Natural killer cell treated with Interleukin-12 subunit alpha and Interleukin-12 subunit beta and Interleukin-15 and Interleukin-18, amount 100 ng/mL, for 72 hours (primary cell): ENCODE measurements around the gene ZNRF2. TPM values are rescaled to one million over a fixed set of nuclear protein-coding genes. Genes with fewer than 3 reads are reported as not detected.

ENCODE experiments used
- ATAC-seq, 2 donors: fragments of 150-1000 bp; cut with Tn5 transposase in 1 of 2; sonication (Bioruptor Pico), chemical (Tn5 transposase) in 1 of 2; 2 replicates each; pipeline ENCODE4 v1.10.0; 2021
- DNase-seq: peaks from one replicate; pipeline ENCODE4 v3.0.0; 2022; ENCODE audit warnings: low spot score
- H3K27ac Mint-ChIP-seq, 2 donors: 1 replicate in 1 of 2; 2 replicates in 1 of 2; pipeline ENCODE4 v1.8.0; 2022; ENCODE audit warnings: mixed read lengths in 2 of 2, mild to moderate bottlenecking in 1 of 2, moderate library complexity in 1 of 2
- H3K27me3 Mint-ChIP-seq, 2 donors: 1 replicate in 1 of 2; 2 replicates in 1 of 2; pipeline ENCODE4 v1.8.0; 2022; ENCODE audit warnings: mixed read lengths in 2 of 2
- H3K36me3 Mint-ChIP-seq: one replicate; pipeline ENCODE4 v1.8.0; 2022; ENCODE audit warnings: mixed read lengths
- H3K4me1 Mint-ChIP-seq, 2 donors: 1 replicate in 1 of 2; 2 replicates in 1 of 2; pipeline ENCODE4 v1.8.0; 2022; ENCODE audit warnings: low read depth in 2 of 2, mixed read lengths in 2 of 2, mild to moderate bottlenecking in 1 of 2
- H3K4me3 Mint-ChIP-seq: one replicate; pipeline ENCODE4 v1.8.0; 2022; ENCODE audit warnings: mixed read lengths
- H3K9me3 Mint-ChIP-seq: 2 replicates; pipeline ENCODE4 v1.8.0; 2022; ENCODE audit warnings: mixed read lengths
- total RNA-seq, 2 donors: library from RNA; stranded (reverse); gene quantifications; one replicate each; pipeline ENCODE4 v1.2.3, GENCODE V29; 2022

Gene ZNRF2
- total RNA-seq, 2 donors from 2014 or later = 10.4 to 12.3 TPM

DNA sequence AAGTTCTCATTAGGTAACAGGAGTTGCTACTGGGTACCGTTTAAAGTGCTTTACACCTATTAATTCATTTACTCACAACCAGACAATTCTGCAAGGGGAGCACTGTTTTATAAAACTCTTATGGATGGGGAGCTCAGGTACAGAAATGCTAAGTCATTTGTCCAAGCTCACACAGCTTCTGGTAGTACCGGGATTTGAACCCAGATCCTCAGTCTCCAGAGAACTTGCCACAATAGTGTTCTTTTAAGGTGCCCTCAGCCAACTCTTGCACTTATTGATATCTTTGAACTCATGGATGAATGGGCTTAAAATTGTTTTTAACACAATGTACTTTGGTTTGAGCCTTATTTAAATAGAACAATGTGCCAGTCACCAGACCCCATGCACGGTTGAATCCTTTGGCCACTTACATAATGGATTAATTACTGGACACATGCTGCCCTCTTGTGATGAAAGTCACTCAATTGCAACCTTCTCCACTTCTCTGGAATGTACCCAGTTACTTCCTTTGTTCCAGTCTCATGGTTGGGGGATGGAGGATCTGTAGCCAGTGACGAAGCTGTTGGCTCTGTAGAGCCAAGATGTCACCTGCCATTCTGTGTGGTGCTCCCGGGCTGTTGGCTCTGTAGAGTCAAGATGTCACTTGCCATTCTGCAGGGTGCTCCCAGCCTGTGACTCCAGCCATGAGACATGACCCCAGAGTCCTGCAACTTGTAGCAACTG is 128.5 kb downstream of the ZNRF2 start:
- Mint-ChIP-seq H3K36me3 (no peaks in the 10 kb centered on the region), H3K27ac (no peak overlapping the region), H3K4me3 (no peak overlapping the region), H3K9me3 (no peaks in the 10 kb centered on the region), H3K4me1 (peaks cover 0 to 12% of the 10 kb centered on the region in 2 donors), H3K27me3 (no peaks in the 10 kb centered on the region)
- DNase-seq = no peak
- peak in 1 of 2 donors; percentile 62 for ATAC-seq

GRCh38 chr7:30413864-30414263 is 129.5 kb downstream of the ZNRF2 start:
- Mint-ChIP-seq H3K4me3 (no peak overlapping the region), H3K9me3 (no peaks in the 10 kb centered on the region), H3K27me3 (no peaks in the 10 kb centered on the region), H3K36me3 (no peaks in the 10 kb centered on the region), H3K4me1 (peaks cover 0 to 4% of the 10 kb centered on the region in 2 donors), H3K27ac (no peak overlapping the region)
- DNase-seq (no peak), ATAC-seq (no peak)

Other genes starting within 250 kb of the ZNRF2 start
- gene MTURN, start 149.6 kb upstream of the ZNRF2 start, total RNA-seq = 10 to 100 TPM in 1 of 2 donors, 1 to 10 TPM in 1; 3.6 to 10.2 TPM
- gene NOD1, start 194.2 kb downstream of the ZNRF2 start, total RNA-seq = 10 to 100 TPM in 1 of 2 donors, 1 to 10 TPM in 1; 8.9 to 11.6 TPM
- gene GGCT, start 220.2 kb downstream of the ZNRF2 start, total RNA-seq = 10 to 100 TPM; 37.9 to 61.7 TPM